ENCODE data around the gene VPS41. TPM values are rescaled to one million over a fixed set of nuclear protein-coding genes. Genes with fewer than 3 reads are reported as not detected.

The VPS41 gene
- total RNA-seq, 1 donor from 2014 or later: 125 TPM

- peaks cover 14% of the 10 kb centered on the region for H3K9me3 Mint-ChIP-seq (ENCODE audit: low read depth)
- no peak overlapping the region for H3K4me3 Mint-ChIP-seq (ENCODE audit: low read depth)
- H3K27ac Mint-ChIP-seq: no peak overlapping the region
- H3K4me1 Mint-ChIP-seq (ENCODE audit: low read depth): peaks cover 4% of the 10 kb centered on the region
- DNase-seq (ENCODE audit: low spot score, unreplicated experiment): no peak
- H3K36me3 Mint-ChIP-seq (ENCODE audit: insufficient read depth): peaks cover 31% of the 10 kb centered on the region
- H3K27me3 Mint-ChIP-seq: no peaks in the 10 kb centered on the region
- no peak for TF ChIP-seq CTCF (IDR thresholded peaks at IDR 0.05; ENCODE audit: unreplicated experiment)
Observed at GRCh38 chr7:38883706-38884105, 25.3 kb downstream of the VPS41 start.

- Mint-ChIP-seq H3K27me3 (no peaks in the 10 kb centered on the region), H3K4me3 (ENCODE audit: low read depth) (no peak overlapping the region), H3K9me3 (ENCODE audit: low read depth) (peaks cover 6% of the 10 kb centered on the region), H3K4me1 (ENCODE audit: low read depth) (peaks cover 6% of the 10 kb centered on the region), H3K36me3 (ENCODE audit: insufficient read depth) (peaks cover 17% of the 10 kb centered on the region), H3K27ac (peak overlapping the region; percentile 5)
- no peak for DNase-seq (ENCODE audit: low spot score, unreplicated experiment)
- TF ChIP-seq CTCF (IDR thresholded peaks at IDR 0.05; ENCODE audit: unreplicated experiment): no peak
Observed at GRCh38 chr7:38881947-38882684, 26.9 kb downstream of the VPS41 start.

GRCh38 chr7:38881015-38881414 lies 28.0 kb downstream of the VPS41 start:
- Mint-ChIP-seq H3K9me3 (ENCODE audit: low read depth) (peaks cover 5% of the 10 kb centered on the region), H3K4me1 (ENCODE audit: low read depth) (peaks cover 11% of the 10 kb centered on the region), H3K36me3 (ENCODE audit: insufficient read depth) (peaks cover 13% of the 10 kb centered on the region), H3K4me3 (ENCODE audit: low read depth) (no peak overlapping the region), H3K27ac (no peak overlapping the region), H3K27me3 (no peaks in the 10 kb centered on the region)
- no peak for TF ChIP-seq CTCF (IDR thresholded peaks at IDR 0.05; ENCODE audit: unreplicated experiment)
- DNase-seq (ENCODE audit: low spot score, unreplicated experiment): no peak

GRCh38 chr7:38880454-38880853 lies 28.5 kb downstream of the VPS41 start:
- no peak overlapping the region for H3K4me3 Mint-ChIP-seq (ENCODE audit: low read depth)
- peaks cover 5% of the 10 kb centered on the region for H3K9me3 Mint-ChIP-seq (ENCODE audit: low read depth)
- peaks cover 11% of the 10 kb centered on the region for H3K4me1 Mint-ChIP-seq (ENCODE audit: low read depth)
- DNase-seq (ENCODE audit: low spot score, unreplicated experiment): no peak
- TF ChIP-seq CTCF (IDR thresholded peaks at IDR 0.05; ENCODE audit: unreplicated experiment): no peak
- no peak overlapping the region for H3K27ac Mint-ChIP-seq
- peaks cover 11% of the 10 kb centered on the region for H3K36me3 Mint-ChIP-seq (ENCODE audit: insufficient read depth)
- H3K27me3 Mint-ChIP-seq: no peaks in the 10 kb centered on the region

- TF ChIP-seq CTCF (IDR thresholded peaks at IDR 0.05; ENCODE audit: unreplicated experiment): no peak
- Mint-ChIP-seq H3K36me3 (ENCODE audit: insufficient read depth) (peaks cover 11% of the 10 kb centered on the region), H3K4me1 (ENCODE audit: low read depth) (peaks cover 13% of the 10 kb centered on the region), H3K9me3 (ENCODE audit: low read depth) (peaks cover 5% of the 10 kb centered on the region), H3K27ac (no peak overlapping the region), H3K27me3 (no peaks in the 10 kb centered on the region), H3K4me3 (ENCODE audit: low read depth) (no peak overlapping the region)
- DNase-seq (ENCODE audit: low spot score, unreplicated experiment): no peak
Observed at GRCh38 chr7:38880035-38880434, 29.0 kb downstream of the VPS41 start.
